Stimulated activated CD4-positive, alpha-beta T cell treated with anti-CD3 and anti-CD28 coated beads, Interleukin-15, amount 100 ng/mL, for 48 hours (primary cell): ENCODE measurements around the gene LPCAT4.
"Not testable (repeated sequence)": the region's sequence is repeated elsewhere in the genome, so short reads cannot be mapped to it uniquely, and the experiment has no call there.

Experiments
- DNase-seq, 2 donors: peaks; one replicate each; pipeline ENCODE4 v3.0.0-alpha.2; 2020; ENCODE audit warnings: low read depth in 2 of 2

The LPCAT4 gene

GRCh38 chr15:34367101-34368081, at the start of gene LPCAT4:
Gene LPCAT4, minus strand, starts transcription at chr15:34367196. Its CDS starts 96 bp downstream, at chr15:34367100.
- DNase-seq: peak; percentile 83 to 85

- not testable (repeated sequence) for DNase-seq
These were observed 42.5 kb upstream of the LPCAT4 start for GRCh38 chr15:34409511-34409910.

- not testable (repeated sequence) for DNase-seq
These were observed 42.0 kb upstream of the LPCAT4 start for GRCh38 chr15:34408973-34409372.

GRCh38 chr15:34403899-34404298, 36.9 kb upstream of the LPCAT4 start:
- DNase-seq: not testable (repeated sequence)

- DNase-seq: not testable (repeated sequence)
These were observed 36.2 kb upstream of the LPCAT4 start for GRCh38 chr15:34403160-34403598.

- not testable (repeated sequence) for DNase-seq
These were observed 30.8 kb upstream of the LPCAT4 start for GRCh38 chr15:34397637-34398259.

- DNase-seq: not testable (repeated sequence)
These were observed 26.0 kb upstream of the LPCAT4 start for GRCh38 chr15:34392981-34393380.

GRCh38 chr15:34389594-34390086, 22.6 kb upstream of the LPCAT4 start:
- DNase-seq: not testable (repeated sequence)

GRCh38 chr15:34381829-34382521, 15.0 kb upstream of the LPCAT4 start:
- DNase-seq: not testable (repeated sequence)

- not testable (repeated sequence) for DNase-seq
These were observed 13.5 kb upstream of the LPCAT4 start for GRCh38 chr15:34380491-34380890.

GRCh38 chr15:34376856-34377255, 9.9 kb upstream of the LPCAT4 start:
- DNase-seq: no peak

GRCh38 chr15:34375541-34375940, 8.5 kb upstream of the LPCAT4 start:
- DNase-seq: not testable (repeated sequence)

- no peak for DNase-seq
These were observed 7.8 kb upstream of the LPCAT4 start for GRCh38 chr15:34374816-34375215.

- DNase-seq: no peak
These were observed 7.0 kb upstream of the LPCAT4 start for GRCh38 chr15:34373951-34374350.

GRCh38 chr15:34370643-34371042, 3.6 kb upstream of the LPCAT4 start:
- DNase-seq: no peak

- DNase-seq: no peak
These were observed 3.1 kb upstream of the LPCAT4 start for GRCh38 chr15:34370129-34370528.

GRCh38 chr15:34366271-34367065, 528 bp downstream of the LPCAT4 start:
- peak in 1 of 2 donors; percentile 41 for DNase-seq

- no peak for DNase-seq
These were observed 1.2 kb downstream of the LPCAT4 start for GRCh38 chr15:34365836-34366235.

GRCh38 chr15:34365091-34365825, 1.7 kb downstream of the LPCAT4 start:
- no peak for DNase-seq

GRCh38 chr15:34364041-34364440, 3.0 kb downstream of the LPCAT4 start:
- DNase-seq: no peak
